Panc1 (cell line): ENCODE results near the gene SPAG4.

Experiments used
- CTCF ChIP-seq: fragments of 450-650 bp; IDR thresholded peaks from 2 replicates; pipeline ENCODE4 v1.5.1; 2017; ENCODE audit warnings: mild to moderate bottlenecking
- POLR2AphosphoS5 ChIP-seq: IDR thresholded peaks from 2 replicates; pipeline ENCODE4 v1.6.1; 2012; ENCODE audit warnings: mild to moderate bottlenecking, low read depth, low read length, moderate library complexity
- REST ChIP-seq, 2 experiments: IDR thresholded peaks; 2 replicates each; pipeline ENCODE4 v1.6.1; 2011 to 2012; ENCODE audit warnings: low read depth in 2 of 2, control low read depth in 1 of 2, low read length in 1 of 2, mild to moderate bottlenecking in 1 of 2, moderate library complexity in 1 of 2; ENCODE audit not compliant: insufficient read depth in 1 of 2
- SIN3A ChIP-seq: IDR thresholded peaks from 2 replicates; pipeline ENCODE4 v1.6.1; 2012; ENCODE audit warnings: low read depth, mild to moderate bottlenecking, low read length, moderate library complexity, borderline replicate concordance; ENCODE audit not compliant: insufficient read depth

DNA sequence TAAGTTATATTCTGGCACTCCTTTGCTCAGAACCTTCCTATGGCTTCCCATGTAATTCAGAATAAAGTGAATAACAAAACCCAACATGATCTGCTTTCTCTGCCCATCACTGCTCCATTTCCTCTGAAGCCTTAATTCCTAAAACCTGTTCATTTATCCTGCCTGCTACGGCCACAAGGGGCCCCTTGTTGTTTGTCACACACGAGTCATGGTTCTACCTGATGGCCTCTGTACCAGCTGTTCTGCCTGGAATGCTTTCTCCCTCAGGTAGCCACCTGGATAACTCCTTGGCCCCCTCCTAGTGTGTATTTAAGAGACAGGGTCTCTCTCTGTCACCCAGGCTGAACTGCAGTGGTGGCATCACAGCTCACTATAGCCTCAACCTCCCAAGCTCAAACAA is 47.0 kb upstream of the SPAG4 start:
- TF ChIP-seq REST (IDR thresholded peaks at IDR 0.05; ENCODE audit: insufficient read depth in 1 of 2, low read depth in 2 of 2, low read length in 1 of 2): no peak
- no peak for TF ChIP-seq CTCF
- TF ChIP-seq POLR2AphosphoS5: no peak
- no peak for TF ChIP-seq SIN3A
